ENCODE measurements around the gene IL18BP.
A peak's percentile ranks its signal among the peaks of the same experiment; 100 is the strongest.

IL18BP gene

GRCh38 chr11:72048766-72049460 lies 50.2 kb downstream of the IL18BP start:
- in situ Hi-C loops (cut with HindIII; ENCODE audit: low pct_unique_long_range_greater_than_20kb, low sequenced_read_pairs): no loop called here
- peak; percentile 61; the same call in 1 of the 2 replicates for TF ChIP-seq JUND (IDR thresholded peaks at IDR 0.05; ENCODE audit: low read depth)
- peak in 1 of 2 experiments; percentile 90 for DNase-seq (ENCODE audit: low read depth in 1 of 2, low spot score in 1 of 2)
